ENCODE measurements around the gene UBP1.

DNA sequence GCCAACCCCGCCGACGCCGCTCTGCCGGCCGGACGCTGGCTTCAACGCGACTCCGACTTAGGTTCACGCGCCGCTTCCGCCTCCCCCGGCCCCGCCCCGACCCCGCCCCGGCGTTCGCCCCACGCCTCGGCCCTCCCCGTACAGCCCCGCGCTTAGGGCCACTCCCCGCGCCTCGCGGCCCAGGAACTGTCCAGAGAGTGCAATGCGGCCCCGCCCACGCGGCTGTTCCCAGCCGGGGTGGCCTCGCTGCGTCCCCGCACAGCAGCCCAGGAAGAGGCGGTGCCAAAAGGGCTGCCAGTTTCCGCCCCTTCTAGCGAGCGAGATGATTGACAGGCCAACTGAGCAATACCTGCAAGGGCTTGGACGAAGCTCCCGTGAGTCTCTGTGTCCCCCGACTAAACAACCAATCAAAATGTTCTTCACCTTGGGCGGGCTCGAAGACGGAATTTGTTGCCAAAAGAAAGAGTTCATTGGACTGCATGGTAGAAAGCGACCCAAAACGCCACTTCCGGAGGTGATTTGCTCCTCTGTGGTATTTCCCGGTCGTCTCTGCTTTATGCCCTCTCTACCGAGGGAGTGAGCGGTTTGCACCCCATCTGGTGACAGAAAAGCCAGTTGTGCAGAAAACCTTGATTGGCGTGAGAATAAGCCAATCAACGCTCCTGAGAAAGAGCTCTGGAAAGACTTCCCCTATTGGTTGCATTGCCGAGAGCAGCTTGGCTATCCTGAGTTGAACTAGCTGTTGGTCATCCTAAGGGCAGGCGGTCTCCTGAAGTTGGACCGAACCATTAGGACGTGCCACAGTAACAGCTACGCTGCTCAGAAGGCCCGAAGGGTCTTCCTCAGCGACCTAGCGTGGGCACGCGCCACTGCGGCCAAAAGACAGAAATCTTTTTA lies at the start of gene UBP1:
- TF ChIP-seq, protein P1, sequence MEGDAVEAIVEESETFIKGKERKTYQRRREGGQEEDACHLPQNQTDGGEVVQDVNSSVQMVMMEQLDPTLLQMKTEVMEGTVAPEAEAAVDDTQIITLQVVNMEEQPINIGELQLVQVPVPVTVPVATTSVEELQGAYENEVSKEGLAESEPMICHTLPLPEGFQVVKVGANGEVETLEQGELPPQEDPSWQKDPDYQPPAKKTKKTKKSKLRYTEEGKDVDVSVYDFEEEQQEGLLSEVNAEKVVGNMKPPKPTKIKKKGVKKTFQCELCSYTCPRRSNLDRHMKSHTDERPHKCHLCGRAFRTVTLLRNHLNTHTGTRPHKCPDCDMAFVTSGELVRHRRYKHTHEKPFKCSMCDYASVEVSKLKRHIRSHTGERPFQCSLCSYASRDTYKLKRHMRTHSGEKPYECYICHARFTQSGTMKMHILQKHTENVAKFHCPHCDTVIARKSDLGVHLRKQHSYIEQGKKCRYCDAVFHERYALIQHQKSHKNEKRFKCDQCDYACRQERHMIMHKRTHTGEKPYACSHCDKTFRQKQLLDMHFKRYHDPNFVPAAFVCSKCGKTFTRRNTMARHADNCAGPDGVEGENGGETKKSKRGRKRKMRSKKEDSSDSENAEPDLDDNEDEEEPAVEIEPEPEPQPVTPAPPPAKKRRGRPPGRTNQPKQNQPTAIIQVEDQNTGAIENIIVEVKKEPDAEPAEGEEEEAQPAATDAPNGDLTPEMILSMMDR (conservative IDR thresholded peaks at IDR 0.05 in 1 of 2, IDR thresholded peaks at IDR 0.05 in 1 of 2; ENCODE audit: low read depth in 1 of 2, low read length in 2 of 2) = no peak
- no peak for TF ChIP-seq EZH2 (IDR thresholded peaks at IDR 0.05; ENCODE audit: low read length, missing control alignments)

Measured in fibroblast of lung (primary cell).